Mesendoderm (in vitro differentiated cells): ENCODE data around the gene PARD3.

Experiments used
- DNase-seq: peaks from one replicate; pipeline ENCODE4 v3.0.0; 2013
- H2AK5ac ChIP-seq: 2 replicates; pipeline ENCODE4 v1.6.1; 2013; ENCODE audit warnings: low read length, inconsistent platforms
- H2BK120ac ChIP-seq: 2 replicates; pipeline ENCODE4 v1.6.1; 2013; ENCODE audit warnings: low read depth, mild to moderate bottlenecking, low read length, moderate library complexity, mixed read lengths
- H2BK15ac ChIP-seq: replicated peaks from 2 replicates; pipeline ENCODE4 v1.6.1; 2013; ENCODE audit warnings: low read depth, mild to moderate bottlenecking, moderate library complexity
- H2BK5ac ChIP-seq: 2 replicates; pipeline ENCODE4 v1.6.1; 2013; ENCODE audit warnings: low read length, inconsistent platforms
- H3K18ac ChIP-seq: 2 replicates; pipeline ENCODE4 v1.6.1; 2013; ENCODE audit warnings: mild to moderate bottlenecking, low read length, mixed read lengths
- H3K23ac ChIP-seq: one replicate; pipeline ENCODE4 v1.6.1; 2013; ENCODE audit warnings: low read length
- H3K27ac ChIP-seq: 2 replicates; pipeline ENCODE4 v1.5.1; 2013; ENCODE audit warnings: low read depth, mild to moderate bottlenecking, inconsistent platforms, low read length, moderate library complexity
- H3K27me3 ChIP-seq: 2 replicates; pipeline ENCODE4 v1.6.1; 2013; ENCODE audit warnings: low read length, control low read depth, mild to moderate bottlenecking, inconsistent platforms; ENCODE audit not compliant: insufficient read depth, poor library complexity
- H3K36me3 ChIP-seq: 2 replicates; pipeline ENCODE4 v1.6.1; 2013; ENCODE audit warnings: low read length, inconsistent platforms; ENCODE audit not compliant: control insufficient read depth, insufficient read depth
- H3K4ac ChIP-seq: one replicate; pipeline ENCODE4 v1.6.1; 2013; ENCODE audit warnings: low read depth, mild to moderate bottlenecking, low read length, moderate library complexity
- H3K4me1 ChIP-seq: 2 replicates; pipeline ENCODE4 v1.6.1; 2013; ENCODE audit warnings: low read depth, low read length, inconsistent platforms; ENCODE audit not compliant: control insufficient read depth
- H3K4me2 ChIP-seq: 2 replicates; pipeline ENCODE4 v1.6.1; 2013; ENCODE audit warnings: low read length
- H3K4me3 ChIP-seq: 2 replicates; pipeline ENCODE4 v1.5.1; 2013; ENCODE audit warnings: mild to moderate bottlenecking, low read length
- H3K56ac ChIP-seq: one replicate; pipeline ENCODE4 v1.6.1; 2013; ENCODE audit warnings: low read length
- H3K79me1 ChIP-seq: 2 replicates; pipeline ENCODE4 v1.6.1; 2013; ENCODE audit warnings: low read length, inconsistent platforms
- H3K79me2 ChIP-seq: 2 replicates; pipeline ENCODE4 v1.6.1; 2013; ENCODE audit warnings: mild to moderate bottlenecking, low read length; ENCODE audit not compliant: control insufficient read depth, insufficient read depth
- H3K9ac ChIP-seq: 2 replicates; pipeline ENCODE4 v1.6.1; 2013; ENCODE audit warnings: low read length, inconsistent platforms
- H4K5ac ChIP-seq: one replicate; pipeline ENCODE4 v1.6.1; 2013; ENCODE audit warnings: low read length
- H4K8ac ChIP-seq: one replicate; pipeline ENCODE4 v1.6.1; 2013; ENCODE audit warnings: low read depth, mild to moderate bottlenecking, control low read depth, low read length, moderate library complexity
- WGBS: extraction: QIAGEN DNeasy Blood & Tissue Kit; methylation state at CpG from one replicate; pipeline ENCODE4 v1.1.7; 2013; ENCODE audit warnings: low lambda C conversion rate, missing lambda C conversion rate; ENCODE audit not compliant: insufficient coverage; ENCODE audit errors: extremely low coverage; 5-methylcytosine and 5-hydroxymethylcytosine counted together

The PARD3 gene

GRCh38 chr10:34097682-34098081 is 717.4 kb downstream of the PARD3 start:
- H3K4me1 ChIP-seq = no peaks in the 10 kb centered on the region
- H2AK5ac ChIP-seq = no peak overlapping the region
- no peak overlapping the region for H3K4me2 ChIP-seq
- H3K27me3 ChIP-seq = no peaks in the 10 kb centered on the region
- H3K27ac ChIP-seq = no peak overlapping the region
- no peaks in the 10 kb centered on the region for H3K79me1 ChIP-seq
- no peak overlapping the region for H2BK15ac ChIP-seq
- no peak overlapping the region for H3K56ac ChIP-seq
- H4K5ac ChIP-seq = no peak overlapping the region
- no peaks in the 10 kb centered on the region for H3K36me3 ChIP-seq
- no peak overlapping the region for H3K18ac ChIP-seq
- no peak for DNase-seq
- no peak overlapping the region for H3K4me3 ChIP-seq
- H2BK5ac ChIP-seq = no peak overlapping the region
- H4K8ac ChIP-seq = no peak overlapping the region
- H3K9ac ChIP-seq = no peak overlapping the region
- H3K23ac ChIP-seq = no peak overlapping the region
- H2BK120ac ChIP-seq = no peak overlapping the region
- H3K79me2 ChIP-seq = no peaks in the 10 kb centered on the region
- no peak overlapping the region for H3K4ac ChIP-seq

- Histone ChIP-seq H3K27ac (no peak overlapping the region), H4K5ac (no peak overlapping the region), H4K8ac (no peak overlapping the region), H2AK5ac (no peak overlapping the region), H3K23ac (no peak overlapping the region), H3K9ac (no peak overlapping the region), H2BK5ac (no peak overlapping the region), H3K79me1 (no peaks in the 10 kb centered on the region), H3K36me3 (no peaks in the 10 kb centered on the region), H3K79me2 (no peaks in the 10 kb centered on the region), H2BK15ac (no peak overlapping the region), H2BK120ac (no peak overlapping the region), H3K27me3 (no peaks in the 10 kb centered on the region), H3K56ac (no peak overlapping the region), H3K18ac (no peak overlapping the region), H3K4me2 (no peak overlapping the region), H3K4ac (no peak overlapping the region), H3K4me3 (no peak overlapping the region), H3K4me1 (no peaks in the 10 kb centered on the region)
- no peak for DNase-seq
These were observed 720.1 kb downstream of the PARD3 start for GRCh38 chr10:34094961-34095360.

GRCh38 chr10:34094146-34094696 is 720.9 kb downstream of the PARD3 start:
- H2BK5ac ChIP-seq = no peak overlapping the region
- no peak overlapping the region for H2BK120ac ChIP-seq
- no peak overlapping the region for H3K4me2 ChIP-seq
- no peaks in the 10 kb centered on the region for H3K79me2 ChIP-seq
- no peaks in the 10 kb centered on the region for H3K4me1 ChIP-seq
- no peak overlapping the region for H2AK5ac ChIP-seq
- no peak overlapping the region for H3K18ac ChIP-seq
- no peaks in the 10 kb centered on the region for H3K36me3 ChIP-seq
- H4K8ac ChIP-seq = no peak overlapping the region
- H3K27ac ChIP-seq = no peak overlapping the region
- WGBS = no CpG with 5 or more reads among the region's 7 CpGs
- H3K79me1 ChIP-seq = no peaks in the 10 kb centered on the region
- H3K23ac ChIP-seq = no peak overlapping the region
- H4K5ac ChIP-seq = no peak overlapping the region
- H3K9ac ChIP-seq = no peak overlapping the region
- no peak for DNase-seq
- no peak overlapping the region for H2BK15ac ChIP-seq
- H3K27me3 ChIP-seq = no peaks in the 10 kb centered on the region
- no peak overlapping the region for H3K4ac ChIP-seq
- no peak overlapping the region for H3K56ac ChIP-seq
- no peak overlapping the region for H3K4me3 ChIP-seq

- no peak overlapping the region for H3K27ac ChIP-seq
- H3K36me3 ChIP-seq = no peaks in the 10 kb centered on the region
- H3K18ac ChIP-seq = no peak overlapping the region
- no peak overlapping the region for H3K4ac ChIP-seq
- no peak overlapping the region for H3K4me2 ChIP-seq
- H3K27me3 ChIP-seq = no peaks in the 10 kb centered on the region
- no peak overlapping the region for H2AK5ac ChIP-seq
- H3K23ac ChIP-seq = no peak overlapping the region
- H3K79me1 ChIP-seq = no peaks in the 10 kb centered on the region
- H4K8ac ChIP-seq = no peak overlapping the region
- no peak overlapping the region for H2BK15ac ChIP-seq
- WGBS = no CpG with 5 or more reads among the region's 1 CpG
- H2BK120ac ChIP-seq = no peak overlapping the region
- H3K56ac ChIP-seq = no peak overlapping the region
- no peak for DNase-seq
- no peaks in the 10 kb centered on the region for H3K4me1 ChIP-seq
- H4K5ac ChIP-seq = no peak overlapping the region
- no peak overlapping the region for H2BK5ac ChIP-seq
- no peak overlapping the region for H3K9ac ChIP-seq
- no peaks in the 10 kb centered on the region for H3K79me2 ChIP-seq
- no peak overlapping the region for H3K4me3 ChIP-seq
These were observed 722.2 kb downstream of the PARD3 start for GRCh38 chr10:34092891-34093290.

GRCh38 chr10:34091635-34092195 is 723.4 kb downstream of the PARD3 start:
- Histone ChIP-seq H3K4me2 (no peak overlapping the region), H3K23ac (no peak overlapping the region), H3K18ac (no peak overlapping the region), H4K8ac (no peak overlapping the region), H4K5ac (no peak overlapping the region), H3K36me3 (no peaks in the 10 kb centered on the region), H3K4me1 (no peaks in the 10 kb centered on the region), H3K9ac (no peak overlapping the region), H2BK5ac (no peak overlapping the region), H2BK15ac (no peak overlapping the region), H3K4me3 (no peak overlapping the region), H3K79me2 (no peaks in the 10 kb centered on the region), H2BK120ac (no peak overlapping the region), H3K27me3 (no peaks in the 10 kb centered on the region), H3K4ac (no peak overlapping the region), H3K27ac (no peak overlapping the region), H3K79me1 (no peaks in the 10 kb centered on the region), H3K56ac (no peak overlapping the region), H2AK5ac (no peak overlapping the region)
- WGBS = no CpG with 5 or more reads among the region's 6 CpGs
- no peak for DNase-seq

- Histone ChIP-seq H2AK5ac (no peak overlapping the region), H4K8ac (no peak overlapping the region), H3K27ac (no peak overlapping the region), H3K23ac (no peak overlapping the region), H2BK120ac (no peak overlapping the region), H3K27me3 (no peaks in the 10 kb centered on the region), H4K5ac (no peak overlapping the region), H2BK5ac (no peak overlapping the region), H3K4me1 (no peaks in the 10 kb centered on the region), H3K79me1 (no peaks in the 10 kb centered on the region), H3K36me3 (no peaks in the 10 kb centered on the region), H3K18ac (no peak overlapping the region), H3K56ac (no peak overlapping the region), H2BK15ac (no peak overlapping the region), H3K79me2 (no peaks in the 10 kb centered on the region), H3K9ac (no peak overlapping the region), H3K4me3 (no peak overlapping the region), H3K4ac (no peak overlapping the region), H3K4me2 (no peak overlapping the region)
- WGBS = no CpG with 5 or more reads among the region's 6 CpGs
- no peak for DNase-seq
These were observed 725.8 kb downstream of the PARD3 start for GRCh38 chr10:34089253-34089652.
